CD8-positive, alpha-beta memory T cell (primary cell): ENCODE results near the gene HSD17B14. TPM values are rescaled to one million over a fixed set of nuclear protein-coding genes. Genes with fewer than 3 reads are reported as not detected.

ENCODE experiments used
- CTCF ChIA-PET: fragments of 350-600 bp; sonication (Branson Sonifier 250); formaldehyde crosslinking; loops from one replicate; lab custom pipeline; 2021; ENCODE audit warnings: antibody characterized with exemption; lab: Charles Lee
- POLR2A ChIA-PET: fragments of 350-600 bp; sonication (Branson Sonifier 250); formaldehyde crosslinking; loops from one replicate; lab custom pipeline; 2021; ENCODE audit warnings: antibody characterized with exemption; lab: Charles Lee
- DNase-seq, 5 donors: peaks; one replicate each; pipeline versions ENCODE4 v3.0.0 to v3.0.0-alpha.2; 2020 to 2022; ENCODE audit warnings: mixed read lengths in 1 of 5
- H3K27ac ChIP-seq: one replicate; pipeline ENCODE4 v1.7.0; 2013; ENCODE audit warnings: low read depth, mild to moderate bottlenecking, low read length, moderate library complexity
- H3K27me3 ChIP-seq: 2 replicates; pipeline ENCODE4 v1.7.0; 2013; ENCODE audit warnings: low read length, mild to moderate bottlenecking; ENCODE audit not compliant: insufficient read depth, poor library complexity, severe bottlenecking
- H3K36me3 ChIP-seq: 2 replicates; pipeline ENCODE4 v1.7.0; 2013; ENCODE audit warnings: mild to moderate bottlenecking, low read length, moderate library complexity; ENCODE audit not compliant: insufficient read depth
- H3K4me1 ChIP-seq: 2 replicates; pipeline ENCODE4 v1.7.0; 2013; ENCODE audit warnings: mild to moderate bottlenecking, low read length, moderate library complexity; ENCODE audit not compliant: insufficient read depth
- H3K4me3 ChIP-seq: 2 replicates; pipeline ENCODE4 v1.7.0; 2013; ENCODE audit warnings: mild to moderate bottlenecking, low read length
- H3K9me3 ChIP-seq: 2 replicates; pipeline ENCODE4 v1.7.0; 2013; ENCODE audit warnings: mild to moderate bottlenecking, low read length
- H3K27ac Mint-ChIP-seq, 8 donors: one replicate each; pipeline ENCODE4 v1.8.0; 2020 to 2021; ENCODE audit warnings: mixed read lengths in 8 of 8, mild to moderate bottlenecking in 6 of 8, inconsistent platforms in 3 of 8, moderate library complexity in 3 of 8
- H3K27me3 Mint-ChIP-seq, 2 donors: one replicate each; pipeline ENCODE4 v1.8.0; 2020 to 2021; ENCODE audit warnings: mixed read lengths in 2 of 2, mild to moderate bottlenecking in 1 of 2, moderate library complexity in 1 of 2
- H3K36me3 Mint-ChIP-seq, 3 donors: one replicate each; pipeline ENCODE4 v1.8.0; 2020 to 2021; ENCODE audit warnings: mixed read lengths in 3 of 3, inconsistent platforms in 1 of 3, mild to moderate bottlenecking in 1 of 3
- H3K4me1 Mint-ChIP-seq, 3 donors: one replicate each; pipeline ENCODE4 v1.8.0; 2020 to 2021; ENCODE audit warnings: mixed read lengths in 3 of 3, inconsistent platforms in 1 of 3, mild to moderate bottlenecking in 1 of 3
- H3K4me3 Mint-ChIP-seq, 7 donors: one replicate each; pipeline ENCODE4 v1.8.0; 2020 to 2021; ENCODE audit warnings: mixed read lengths in 7 of 7, mild to moderate bottlenecking in 6 of 7, moderate library complexity in 4 of 7, inconsistent platforms in 2 of 7
- H3K9me3 Mint-ChIP-seq, 5 donors: one replicate each; pipeline ENCODE4 v1.8.0; 2020 to 2022; ENCODE audit warnings: mixed read lengths in 5 of 5, mild to moderate bottlenecking in 3 of 5, moderate library complexity in 2 of 5, inconsistent platforms in 1 of 5
- polyA plus RNA-seq: library from polyadenylated mRNA; unstranded; fragments of 300-500 nt; fragmentation: Illumina TruSeq; gene quantifications from one replicate; pipeline ENCODE4 v1.2.3, GENCODE V29; 2021
- total RNA-seq, 2 experiments: library from RNA; stranded (reverse); gene quantifications; one replicate each; pipeline ENCODE4 v1.2.3, GENCODE V29; 2021

Gene HSD17B14
- total and polyA plus RNA-seq, 3 experiments from 2014 or later: 0.18 to 1.1 (median 0.37) TPM

- Histone ChIP-seq H3K4me3 (no peak overlapping the region), H3K27me3 (no peaks in the 10 kb centered on the region), H3K36me3 (no peaks in the 10 kb centered on the region), H3K9me3 (no peaks in the 10 kb centered on the region), H3K4me1 (no peaks in the 10 kb centered on the region), H3K27ac (peak overlapping the region; percentile 59)
- Mint-ChIP-seq H3K36me3 (no peaks in the 10 kb centered on the region), H3K9me3 (no peaks in the 10 kb centered on the region), H3K27ac (no peak overlapping the region), H3K4me1 (peaks cover 3 to 4% (median 4%) of the 10 kb centered on the region in 3 donors), H3K4me3 (no peak overlapping the region), H3K27me3 (peaks cover 15 to 23% of the 10 kb centered on the region in 2 donors)
- POLR2A ChIA-PET: interaction anchor here (0.7 kb wide), 1 partner anchor 64 kb away, joined by 6 read pairs; no protein-coding TSS in a partner anchor
- CTCF ChIA-PET: interaction anchor here (1.6 kb wide), 1 partner anchor 62 kb away, joined by 5 read pairs; no protein-coding TSS in a partner anchor
- DNase-seq: no peak
Measured at GRCh38 chr19:48780631-48781391, 55.5 kb downstream of the HSD17B14 start.

- H3K36me3 Mint-ChIP-seq: no peaks in the 10 kb centered on the region
- peaks cover 8 to 13% of the 10 kb centered on the region in 2 donors for H3K27me3 Mint-ChIP-seq
- H3K4me1 ChIP-seq: no peaks in the 10 kb centered on the region
- no peaks in the 10 kb centered on the region for H3K9me3 ChIP-seq
- peaks cover 3 to 4% (median 4%) of the 10 kb centered on the region in 3 donors for H3K4me1 Mint-ChIP-seq
- H3K27ac Mint-ChIP-seq: no peak overlapping the region
- no peak overlapping the region for H3K4me3 Mint-ChIP-seq
- H3K27ac ChIP-seq: no peak overlapping the region
- POLR2A ChIA-PET: no interaction called here
- H3K4me3 ChIP-seq: no peak overlapping the region
- no peaks in the 10 kb centered on the region for H3K27me3 ChIP-seq
- DNase-seq: no peak
- no peaks in the 10 kb centered on the region for H3K36me3 ChIP-seq
- H3K9me3 Mint-ChIP-seq: no peaks in the 10 kb centered on the region
- CTCF ChIA-PET: interaction anchor here (1.1 to 1.6 kb wide), 2 partner anchors 8 to 63 kb away, joined by 3 to 5 read pairs; no protein-coding TSS in a partner anchor
Measured at GRCh38 chr19:48779636-48780035, 56.7 kb downstream of the HSD17B14 start.

- no peak for DNase-seq
- Mint-ChIP-seq H3K9me3 (no peaks in the 10 kb centered on the region), H3K27me3 (peaks cover 4 to 8% of the 10 kb centered on the region in 2 donors), H3K4me3 (no peak overlapping the region), H3K27ac (no peak overlapping the region), H3K4me1 (peaks cover 3 to 4% (median 4%) of the 10 kb centered on the region in 3 donors), H3K36me3 (no peaks in the 10 kb centered on the region)
- Histone ChIP-seq H3K36me3 (no peaks in the 10 kb centered on the region), H3K9me3 (no peaks in the 10 kb centered on the region), H3K27ac (no peak overlapping the region), H3K4me1 (no peaks in the 10 kb centered on the region), H3K27me3 (no peaks in the 10 kb centered on the region), H3K4me3 (no peak overlapping the region)
- ChIA-PET CTCF (interaction anchor here (1.5 kb wide), 1 partner anchor 62 kb away, joined by 3 read pairs; no protein-coding TSS in a partner anchor), POLR2A (no interaction called here)
Measured at GRCh38 chr19:48777720-48778119, 58.6 kb downstream of the HSD17B14 start.

- ChIA-PET CTCF (no interaction called here), POLR2A (no interaction called here)
- H3K4me3 ChIP-seq: no peak overlapping the region
- H3K4me1 ChIP-seq: no peaks in the 10 kb centered on the region
- no peaks in the 10 kb centered on the region for H3K27me3 ChIP-seq
- no peaks in the 10 kb centered on the region for H3K9me3 ChIP-seq
- Mint-ChIP-seq H3K27me3 (peaks cover 3 to 8% of the 10 kb centered on the region in 2 donors), H3K4me3 (no peak overlapping the region), H3K27ac (no peak overlapping the region), H3K9me3 (no peaks in the 10 kb centered on the region), H3K36me3 (no peaks in the 10 kb centered on the region), H3K4me1 (no peaks in the 10 kb centered on the region)
- H3K27ac ChIP-seq: no peak overlapping the region
- DNase-seq: no peak
- no peaks in the 10 kb centered on the region for H3K36me3 ChIP-seq
Measured at GRCh38 chr19:48777139-48777538, 59.2 kb downstream of the HSD17B14 start.

GRCh38 chr19:48772503-48772953 is 63.8 kb downstream of the HSD17B14 start:
- Histone ChIP-seq H3K27ac (no peak overlapping the region), H3K4me3 (no peak overlapping the region), H3K9me3 (no peaks in the 10 kb centered on the region), H3K4me1 (no peaks in the 10 kb centered on the region), H3K27me3 (no peaks in the 10 kb centered on the region), H3K36me3 (no peaks in the 10 kb centered on the region)
- POLR2A ChIA-PET: no interaction called here
- Mint-ChIP-seq H3K27ac (no peak overlapping the region), H3K4me1 (no peaks in the 10 kb centered on the region), H3K9me3 (no peaks in the 10 kb centered on the region), H3K4me3 (no peak overlapping the region), H3K27me3 (peaks cover 6 to 21% of the 10 kb centered on the region in 2 donors), H3K36me3 (no peaks in the 10 kb centered on the region)
- CTCF ChIA-PET: interaction anchor here (0.6 kb wide), 1 partner anchor 298 kb away, joined by 3 read pairs; no protein-coding TSS in a partner anchor
- DNase-seq: no peak

GRCh38 chr19:48770734-48771472 is 65.4 kb downstream of the HSD17B14 start:
- no peaks in the 10 kb centered on the region for H3K36me3 ChIP-seq
- ChIA-PET CTCF (interaction anchor here (1.6 kb wide), 1 partner anchor 72 kb away, joined by 3 read pairs; no protein-coding TSS in a partner anchor), POLR2A (no interaction called here)
- no peaks in the 10 kb centered on the region for H3K4me1 Mint-ChIP-seq
- no peaks in the 10 kb centered on the region for H3K9me3 ChIP-seq
- H3K27me3 ChIP-seq: no peaks in the 10 kb centered on the region
- no peak overlapping the region for H3K4me3 ChIP-seq
- peaks cover 6 to 26% of the 10 kb centered on the region in 2 donors for H3K27me3 Mint-ChIP-seq
- no peak overlapping the region for H3K27ac ChIP-seq
- H3K4me3 Mint-ChIP-seq: no peak overlapping the region
- no peaks in the 10 kb centered on the region for H3K36me3 Mint-ChIP-seq
- no peak overlapping the region for H3K27ac Mint-ChIP-seq
- DNase-seq: no peak
- no peaks in the 10 kb centered on the region for H3K4me1 ChIP-seq
- H3K9me3 Mint-ChIP-seq: no peaks in the 10 kb centered on the region

GRCh38 chr19:48770266-48770665 is 66.0 kb downstream of the HSD17B14 start:
- Histone ChIP-seq H3K36me3 (no peaks in the 10 kb centered on the region), H3K4me1 (no peaks in the 10 kb centered on the region), H3K4me3 (no peak overlapping the region), H3K9me3 (no peaks in the 10 kb centered on the region), H3K27me3 (no peaks in the 10 kb centered on the region), H3K27ac (no peak overlapping the region)
- Mint-ChIP-seq H3K4me1 (no peaks in the 10 kb centered on the region), H3K4me3 (no peak overlapping the region), H3K27me3 (peaks cover 10 to 31% of the 10 kb centered on the region in 2 donors), H3K9me3 (no peaks in the 10 kb centered on the region), H3K27ac (no peak overlapping the region), H3K36me3 (no peaks in the 10 kb centered on the region)
- CTCF ChIA-PET: interaction anchor here (1.6 kb wide), 1 partner anchor 72 kb away, joined by 3 read pairs; no protein-coding TSS in a partner anchor
- POLR2A ChIA-PET: no interaction called here
- no peak for DNase-seq
